H1 (cell line): Measurements from ENCODE around the gene SSB. TPM values are rescaled to one million over a fixed set of nuclear protein-coding genes. Genes with fewer than 3 reads are reported as not detected.

Experiments used
- CTCF ChIA-PET: fragments of 300-600 bp; sonication (Branson Sonifier 250); formaldehyde crosslinking; loops from one replicate; lab custom pipeline; 2021; ENCODE audit not compliant: partially characterized antibody; lab: Charles Lee
- POLR2A ChIA-PET: fragments of 300-600 bp; sonication (Branson Sonifier 250); formaldehyde crosslinking; loops from one replicate; lab custom pipeline; 2021; ENCODE audit warnings: inconsistent platforms; ENCODE audit not compliant: partially characterized antibody; lab: Charles Lee
- DNase-seq, 2 experiments: peaks; one replicate each; pipeline versions ENCODE4 v3.0.0 to v3.0.0-alpha.2; 2010 to 2022; ENCODE audit warnings: low spot score in 2 of 2, low read depth in 1 of 2, mixed read lengths in 1 of 2
- FAIRE-seq: peaks from 2 replicates; lab custom pipeline; 2011; peaks lifted over from hg19 to GRCh38; lab: Jason Lieb, UNC
- H2AFZ ChIP-seq: 2 replicates; pipeline ENCODE4 v1.8.1; 2012; ENCODE audit warnings: low read length, inconsistent platforms
- H2AK5ac ChIP-seq: 2 replicates; pipeline ENCODE4 v1.6.1; 2013; ENCODE audit warnings: low read depth, low read length
- H2BK120ac ChIP-seq: replicated peaks from 2 replicates; pipeline ENCODE3; 2013; ENCODE audit warnings: low read depth, low read length, inconsistent platforms
- H2BK12ac ChIP-seq: 2 replicates; pipeline ENCODE4 v1.6.1; 2013; ENCODE audit warnings: low read depth, low read length
- H2BK15ac ChIP-seq: 2 replicates; pipeline ENCODE4 v1.6.1; 2013; ENCODE audit warnings: low read length
- H2BK20ac ChIP-seq: 2 replicates; pipeline ENCODE4 v1.6.1; 2013; ENCODE audit warnings: low read length
- H2BK5ac ChIP-seq: 2 replicates; pipeline ENCODE4 v1.6.1; 2013; ENCODE audit warnings: low read depth, low read length
- H3K14ac ChIP-seq: 2 replicates; pipeline ENCODE4 v1.6.1; 2013; ENCODE audit warnings: inconsistent platforms; ENCODE audit not compliant: insufficient read length
- H3K18ac ChIP-seq: 2 replicates; pipeline ENCODE4 v1.6.1; 2013; ENCODE audit warnings: low read length; ENCODE audit errors: extremely low read depth
- H3K23ac ChIP-seq: 2 replicates; pipeline ENCODE4 v1.6.1; 2013; ENCODE audit warnings: inconsistent platforms; ENCODE audit not compliant: insufficient read length
- H3K23me2 ChIP-seq: 2 replicates; pipeline ENCODE4 v1.6.1; 2013; ENCODE audit warnings: low read depth, low read length
- H3K27ac ChIP-seq: 2 replicates; pipeline ENCODE4 v1.6.1; 2011; ENCODE audit warnings: low read depth, low read length, inconsistent platforms
- H3K27me3 ChIP-seq, 4 experiments: replicated peaks in 1 of 4; 1 replicate in 1 of 4; 2 replicates in 3 of 4; pipeline versions ENCODE4 v1.6.1 to v1.8.1; 2011 to 2013; ENCODE audit warnings: low read length in 3 of 4, mild to moderate bottlenecking in 3 of 4, inconsistent platforms in 2 of 4, mixed read lengths in 2 of 4, moderate library complexity in 1 of 4; ENCODE audit not compliant: control insufficient read depth in 3 of 4, insufficient read depth in 3 of 4; ENCODE audit errors: extremely low read depth in 1 of 4
- H3K36me3 ChIP-seq, 4 experiments: 2 replicates each; pipeline versions ENCODE4 v1.6.1 to v1.8.1; 2011 to 2013; ENCODE audit warnings: mild to moderate bottlenecking in 4 of 4, low read length in 3 of 4, moderate library complexity in 2 of 4, control low read depth in 1 of 4, inconsistent platforms in 1 of 4; ENCODE audit not compliant: insufficient read depth in 4 of 4, control insufficient read depth in 2 of 4
- H3K4ac ChIP-seq: replicated peaks from 2 replicates; pipeline ENCODE3; 2013; ENCODE audit warnings: low read length, low read depth, mixed read lengths, inconsistent platforms; ENCODE audit not compliant: insufficient read length
- H3K4me1 ChIP-seq, 4 experiments: replicated peaks in 1 of 4; 1 replicate in 1 of 4; 2 replicates in 3 of 4; pipeline versions ENCODE4 v1.6.1 to v1.8.1; 2011 to 2013; ENCODE audit warnings: low read length in 3 of 4, inconsistent platforms in 2 of 4, mixed read lengths in 1 of 4; ENCODE audit not compliant: insufficient read depth in 4 of 4, control insufficient read depth in 3 of 4
- H3K4me2 ChIP-seq, 2 experiments: 2 replicates each; pipeline versions ENCODE4 v1.6.1 to v1.8.1; 2011 to 2013; ENCODE audit warnings: low read depth in 2 of 2, low read length in 2 of 2, control low read depth in 1 of 2, inconsistent platforms in 1 of 2, mild to moderate bottlenecking in 1 of 2; ENCODE audit not compliant: insufficient read depth in 1 of 2
- H3K4me3 ChIP-seq, 4 experiments: fragments of 200-600, 300-600 bp in 1 of 4; sonication (generic), shearing (Covaris generic), sonication (Bioruptor Twin) in 1 of 4; 2 replicates each; pipeline versions ENCODE4 v1.5.1 to v1.8.1; 2011 to 2016; ENCODE audit warnings: low read length in 4 of 4, low read depth in 3 of 4, control low read depth in 2 of 4, inconsistent platforms in 2 of 4, mild to moderate bottlenecking in 2 of 4, mixed read lengths in 1 of 4, moderate library complexity in 1 of 4; ENCODE audit not compliant: insufficient read depth in 2 of 4; ENCODE audit errors: extremely low read depth in 1 of 4
- H3K56ac ChIP-seq: replicated peaks from 2 replicates; pipeline ENCODE3; 2013; ENCODE audit warnings: low read depth, mild to moderate bottlenecking, mixed read lengths, low read length, inconsistent platforms; ENCODE audit not compliant: insufficient read length
- H3K79me1 ChIP-seq: 2 replicates; pipeline ENCODE4 v1.6.1; 2013; ENCODE audit warnings: low read depth, low read length, control low read depth
- H3K79me2 ChIP-seq, 2 experiments: 2 replicates each; pipeline versions ENCODE4 v1.6.1 to v1.8.1; 2012 to 2013; ENCODE audit warnings: low read length in 2 of 2, mild to moderate bottlenecking in 2 of 2, inconsistent platforms in 1 of 2; ENCODE audit not compliant: insufficient read depth in 2 of 2, control insufficient read depth in 1 of 2
- H3K9ac ChIP-seq, 4 experiments: replicated peaks in 1 of 4; 1 replicate in 1 of 4; 2 replicates in 3 of 4; pipeline versions ENCODE4 v1.6.1 to v1.8.1; 2011 to 2013; ENCODE audit warnings: low read depth in 3 of 4, low read length in 3 of 4, control low read depth in 2 of 4, mild to moderate bottlenecking in 2 of 4, moderate library complexity in 2 of 4, inconsistent platforms in 1 of 4; ENCODE audit errors: extremely low read depth in 1 of 4
- H3K9me3 ChIP-seq, 2 experiments: 2 replicates each; pipeline versions ENCODE4 v1.6.1 to v1.8.1; 2012 to 2013; ENCODE audit warnings: mild to moderate bottlenecking in 2 of 2, moderate library complexity in 2 of 2, control low read depth in 1 of 2, inconsistent platforms in 1 of 2, low read depth in 1 of 2, low read length in 1 of 2, mixed read lengths in 1 of 2; ENCODE audit not compliant: insufficient read depth in 2 of 2
- H4K20me1 ChIP-seq, 2 experiments: replicated peaks in 1 of 2; 2 replicates each; pipeline versions ENCODE3 to v1.8.1; 2011 to 2013; ENCODE audit warnings: inconsistent platforms in 2 of 2, low read length in 2 of 2, mild to moderate bottlenecking in 1 of 2; ENCODE audit not compliant: insufficient read depth in 2 of 2, control insufficient read depth in 1 of 2
- H4K5ac ChIP-seq: 2 replicates; pipeline ENCODE4 v1.6.1; 2013; ENCODE audit warnings: low read length, low read depth, mixed read lengths, inconsistent platforms; ENCODE audit not compliant: insufficient read length
- H4K8ac ChIP-seq: 2 replicates; pipeline ENCODE4 v1.8.0; 2013; ENCODE audit warnings: mild to moderate bottlenecking, moderate library complexity, low read length, inconsistent platforms; ENCODE audit not compliant: insufficient read depth; ENCODE audit errors: extremely low read depth
- H4K91ac ChIP-seq: replicated peaks from 2 replicates; pipeline ENCODE3; 2013; ENCODE audit warnings: low read length, mixed read lengths, inconsistent platforms; ENCODE audit not compliant: insufficient read length
- CBX8 ChIP-seq: fragments of 300-800, 300-1000 bp; sonication (generic); IDR thresholded peaks from 2 replicates; pipeline ENCODE4 v1.7.1; 2016; ENCODE audit warnings: low read depth, low read length, borderline replicate concordance
- E2F6 ChIP-seq: IDR thresholded peaks from 2 replicates; pipeline ENCODE4 v1.6.1; 2012; ENCODE audit warnings: inconsistent platforms
- EP300 ChIP-seq, 2 experiments: IDR thresholded peaks; 1 replicate in 1 of 2; 2 replicates in 1 of 2; pipeline ENCODE4 v1.6.1; 2011 to 2012; ENCODE audit warnings: low read depth in 2 of 2, low read length in 2 of 2, mild to moderate bottlenecking in 2 of 2, borderline replicate concordance in 1 of 2, inconsistent platforms in 1 of 2, moderate library complexity in 1 of 2
- JUN ChIP-seq: IDR thresholded peaks from 2 replicates; pipeline ENCODE4 v1.6.1; 2011; ENCODE audit warnings: low read depth, mild to moderate bottlenecking, improper control_type of control experiment, low read length
- KDM5A ChIP-seq: fragments of 200-600 bp; IDR thresholded peaks from 2 replicates; pipeline ENCODE4 v1.7.1; 2012; ENCODE audit warnings: mild to moderate bottlenecking, low read length, inconsistent platforms, mixed read lengths
- RAD21 ChIP-seq, 2 experiments: IDR thresholded peaks in 1 of 2; conservative IDR thresholded peaks in 1 of 2; 2 replicates each; pipeline ENCODE4 v1.6.1; 2011; ENCODE audit warnings: low read depth in 2 of 2, low read length in 2 of 2, improper control_type of control experiment in 1 of 2, inconsistent platforms in 1 of 2, mild to moderate bottlenecking in 1 of 2, moderate library complexity in 1 of 2
- SP1 ChIP-seq: IDR thresholded peaks from 2 replicates; pipeline ENCODE4 v1.6.1; 2011; ENCODE audit warnings: low read depth, low read length
- SP2 ChIP-seq: IDR thresholded peaks from 2 replicates; pipeline ENCODE4 v1.6.1; 2012; ENCODE audit warnings: mild to moderate bottlenecking, low read length, inconsistent platforms
- WGBS, 2 experiments: shearing (Covaris generic) in 1 of 2; methylation state at CpG; one replicate each; pipeline versions ENCODE4 v1.1.6 to v1.1.7; 2013 to 2015; ENCODE audit warnings: low lambda C conversion rate in 2 of 2, mixed read lengths in 2 of 2, inconsistent platforms in 1 of 2, low coverage in 1 of 2, missing lambda C conversion rate in 1 of 2; ENCODE audit not compliant: insufficient replicate concordance in 2 of 2, insufficient coverage in 1 of 2, insufficient read length in 1 of 2; ENCODE audit errors: extremely low coverage in 1 of 2, missing lambda C conversion rate in 1 of 2; 5-methylcytosine and 5-hydroxymethylcytosine counted together
- polyA plus RNA-seq, 7 experiments: library from polyadenylated mRNA; depleted of rRNA in 3 of 7; stranded (reverse) in 5 of 7; unstranded in 2 of 7; fragments of >200 nt in 5 of 7; fragments of 200-250 nt in 2 of 7; gene quantifications; 1 replicate in 5 of 7; 2 replicates in 1 of 7; 4 replicates in 1 of 7; pipeline versions ENCODE4 v1.2.1 to v1.2.3, GENCODE V29; 2011 to 2013; ENCODE audit warnings: missing spikeins in 2 of 7, mixed read lengths in 2 of 7
- total RNA-seq: library from RNA; stranded (reverse); fragmentation: NEBNext Ultra II Directional; extraction: Animal tissue kit (Norgen Biotek cat#: 25700); gene quantifications from 2 replicates; pipeline ENCODE4 v1.2.1, GENCODE V29; 2021

Gene SSB
- total and polyA plus RNA-seq, 2 of the 8 experiments (the other 6 are each of a cell fraction or from before 2014, with no cell fraction given) = 60.8 to 270 TPM

GRCh38 chr2:169824373-169825333 lies 26.0 kb downstream of the SSB start, which contains the start of gene METTL5:
Gene METTL5 (minus strand): TSS chr2:169824905. CDS start chr2:169824597, 308 bp downstream.
- Histone ChIP-seq H3K4me2 (peak within 1 kb of the TSS; percentile 83 to 93), H3K14ac (no peak within 1 kb of the TSS), H3K23me2 (peaks cover 13% of the 10 kb centered on the region), H3K9ac (peak within 1 kb of the TSS; percentile 39 to 78 (median 72); a peak in 6 of 7 replicates), H3K27ac (peak within 1 kb of the TSS; percentile 54; the same call in 1 of the 2 replicates), H3K79me2 (peaks cover 0 to 24% of the 10 kb centered on the region in 2 experiments; a peak in 2 of 4 replicates), H2AK5ac (no peak within 1 kb of the TSS), H2BK15ac (no peak within 1 kb of the TSS), H3K27me3 (no peaks in the 10 kb centered on the region), H4K8ac (peak within 1 kb of the TSS; percentile 83; the same call in 1 of the 2 replicates), H3K23ac (no peak within 1 kb of the TSS), H2BK5ac (0 out of 2 replicates have a peak within 1 kb of the TSS, but pooled peaks have one; percentile 35), H4K5ac (peak within 1 kb of the TSS; percentile 67), H2BK120ac (no peak within 1 kb of the TSS), H3K4me3 (peak within 1 kb of the TSS; percentile 59 to 85 (median 76)), H3K36me3 (peaks cover 0 to 15% (median 1%) of the 10 kb centered on the region in 4 experiments; a peak in 3 of 8 replicates), H3K9me3 (no peaks in the 10 kb centered on the region), H2BK12ac (peak within 1 kb of the TSS; percentile 0; the same call in 1 of the 2 replicates), H3K18ac (peak within 1 kb of the TSS; percentile 93), H3K79me1 (peaks cover 4% of the 10 kb centered on the region), H4K20me1 (peaks cover 8 to 12% of the 10 kb centered on the region in 2 experiments), H3K4me1 (peaks cover 0 to 10% (median 3%) of the 10 kb centered on the region in 4 experiments; a peak in 4 of 7 replicates), H4K91ac (peak within 1 kb of the TSS; percentile 83), H3K4ac (no peak within 1 kb of the TSS), H2BK20ac (no peak within 1 kb of the TSS), H2AFZ (peak within 1 kb of the TSS; percentile 79; the same call in 1 of the 2 replicates), H3K56ac (peak within 1 kb of the TSS; percentile 55)
- POLR2A ChIA-PET = interaction anchor here (0.5 to 2.3 kb wide), 8 partner anchors 9 to 413 kb away, joined by 3 to 6 read pairs (median 3); no protein-coding TSS in a partner anchor
- CTCF ChIA-PET = interaction anchor here (0.5 to 3.1 kb wide), 15 partner anchors 9 to 555 kb away, joined by 3 to 14 read pairs (median 3); no protein-coding TSS in a partner anchor
- DNase-seq = peak; percentile 65 to 94
- FAIRE-seq = no peak
- 8% methylated on average over 52 of the region's 61 CpGs; no CpG with 5 or more reads in 1 of the 2 experiments for WGBS, 2 experiments
- TF ChIP-seq EP300 (IDR thresholded peaks at IDR 0.05; ENCODE audit: borderline replicate concordance in 1 of 2, low read depth in 2 of 2, low read length in 2 of 2) (peak in 1 of 2 experiments; percentile 59; a peak in 1 of 3 replicates), KDM5A (no peak), CBX8 (no peak), JUN (no peak), SP2 (no peak), SP1 (no peak), RAD21 (IDR thresholded peaks at IDR 0.05 in 1 of 2, conservative IDR thresholded peaks at IDR 0.05 in 1 of 2; ENCODE audit: low read depth in 2 of 2, low read length in 2 of 2) (peak; percentile 75 to 82), E2F6 (peak; percentile 78)
